Upper lobe of right lung (tissue), 1 donor: ENCODE measurements around the gene TMEM255B. TPM values are rescaled to one million over a fixed set of nuclear protein-coding genes. Genes with fewer than 3 reads are reported as not detected.
"Not testable (repeated sequence)": the region's sequence is repeated elsewhere in the genome, so short reads cannot be mapped to it uniquely, and the experiment has no call there.

Experiments
- ATAC-seq: fragments of 200-7000 bp; cut with Tn5 transposase; one replicate; pipeline ENCODE4 v1.9.1; 2020; ENCODE audit warnings: mild to moderate bottlenecking, moderate library complexity
- DNase-seq: peaks from one replicate; pipeline ENCODE4 v3.0.0-alpha.2; 2020
- H3K27ac ChIP-seq: fragments of 200-600 bp; one replicate; pipeline ENCODE4 v1.8.0; 2022
- H3K27me3 ChIP-seq: fragments of 200-600 bp; one replicate; pipeline ENCODE4 v1.8.0; 2022; ENCODE audit warnings: mild to moderate bottlenecking
- H3K36me3 ChIP-seq: fragments of 200-600 bp; one replicate; pipeline ENCODE4 v1.8.0; 2022
- H3K4me1 ChIP-seq: fragments of 200-600 bp; one replicate; pipeline ENCODE4 v1.8.0; 2022
- H3K4me3 ChIP-seq: fragments of 200-600 bp; one replicate; pipeline ENCODE4 v1.8.0; 2022; ENCODE audit warnings: mild to moderate bottlenecking
- H3K9me3 ChIP-seq: fragments of 200-600 bp; one replicate; pipeline ENCODE4 v1.8.0; 2022
- CTCF ChIP-seq: fragments of 200-600 bp; IDR thresholded peaks from one replicate; pipeline ENCODE4 v1.8.0; 2022; ENCODE audit warnings: antibody characterized with exemption
- intact Hi-C: fragments of 100-400 bp; cut with DNase I; formaldehyde crosslinking; loops from one replicate; pipeline ENCODE4 v1.11.0; 2022
- total RNA-seq: library from RNA; stranded (reverse); fragmentation: NEBNext Ultra II Directional; extraction: Animal tissue kit (Norgen Biotek cat#: 25700); gene quantifications from one replicate; pipeline ENCODE4 v1.2.1, GENCODE V29; 2021
- donor health status: DM: no; HTN: yes; CAD: no; lungs with severe emphysema.

The TMEM255B gene
- total RNA-seq, 1 donor from 2014 or later: 43.6 TPM

GRCh38 chr13:113823771-113824170 is 64.7 kb downstream of the TMEM255B start:
- DNase-seq (no peak), ATAC-seq (no peak)
- TF ChIP-seq CTCF: no peak
- intact Hi-C loops: no loop called here
- Histone ChIP-seq H3K9me3 (no peaks in the 10 kb centered on the region), H3K4me3 (no peak overlapping the region), H3K4me1 (peaks cover 30% of the 10 kb centered on the region), H3K36me3 (peaks cover 25% of the 10 kb centered on the region), H3K27me3 (no peaks in the 10 kb centered on the region), H3K27ac (no peak overlapping the region)

DNA sequence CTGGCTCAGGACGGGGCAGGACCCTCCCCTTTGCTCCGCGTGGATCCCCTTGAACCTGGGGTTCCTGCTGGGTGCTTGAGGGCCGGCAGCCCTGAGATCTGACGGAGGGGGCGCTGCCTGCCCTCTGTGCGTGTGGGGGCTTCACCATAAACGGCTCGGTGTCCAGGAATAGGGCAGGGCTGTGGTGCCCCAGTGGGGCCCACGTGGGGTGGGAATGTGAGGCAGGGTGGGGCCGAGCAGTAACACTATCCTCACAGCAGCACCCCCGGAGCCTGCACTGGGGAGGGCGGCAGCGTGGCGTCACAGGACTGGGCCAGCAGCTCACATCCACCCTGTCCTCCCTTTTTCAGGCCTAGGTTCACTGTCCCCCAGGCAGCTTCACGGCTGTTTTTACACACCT is 66.8 kb downstream of the TMEM255B start:
- DNase-seq: no peak
- H3K36me3 ChIP-seq: peaks cover 29% of the 10 kb centered on the region
- TF ChIP-seq CTCF: no peak
- peaks cover 12% of the 10 kb centered on the region for H3K4me1 ChIP-seq
- no peak overlapping the region for H3K27ac ChIP-seq
- no peaks in the 10 kb centered on the region for H3K27me3 ChIP-seq
- no peaks in the 10 kb centered on the region for H3K9me3 ChIP-seq
- no peak overlapping the region for H3K4me3 ChIP-seq
- intact Hi-C loops: no loop called here
- ATAC-seq: no peak

DNA sequence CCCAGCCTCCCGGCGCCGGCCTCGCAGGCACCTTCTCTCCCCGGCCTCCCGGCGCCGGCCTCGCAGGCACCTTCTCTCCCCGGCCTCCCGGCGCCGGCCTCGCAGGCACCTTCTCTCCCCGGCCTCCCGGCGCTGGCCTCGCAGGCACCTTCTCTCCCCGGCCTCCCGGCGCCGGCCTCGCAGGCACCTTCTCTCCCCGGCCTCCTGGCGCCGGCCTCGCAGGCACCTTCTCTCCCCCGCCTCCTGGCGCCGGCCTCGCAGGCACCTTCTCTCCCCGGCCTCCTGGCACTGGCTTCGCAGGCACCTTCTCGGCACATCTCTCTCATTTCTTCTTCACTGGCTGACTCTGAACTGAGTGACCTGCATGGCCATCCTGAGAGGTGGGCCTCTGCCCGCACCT is 67.4 kb downstream of the TMEM255B start:
- DNase-seq, H3K4me1 ChIP-seq, H3K4me3 ChIP-seq, H3K27me3 ChIP-seq, intact Hi-C loops, H3K27ac ChIP-seq, ATAC-seq, H3K9me3 ChIP-seq: not testable (repeated sequence)
- peaks cover 29% of the 10 kb centered on the region for H3K36me3 ChIP-seq

DNA sequence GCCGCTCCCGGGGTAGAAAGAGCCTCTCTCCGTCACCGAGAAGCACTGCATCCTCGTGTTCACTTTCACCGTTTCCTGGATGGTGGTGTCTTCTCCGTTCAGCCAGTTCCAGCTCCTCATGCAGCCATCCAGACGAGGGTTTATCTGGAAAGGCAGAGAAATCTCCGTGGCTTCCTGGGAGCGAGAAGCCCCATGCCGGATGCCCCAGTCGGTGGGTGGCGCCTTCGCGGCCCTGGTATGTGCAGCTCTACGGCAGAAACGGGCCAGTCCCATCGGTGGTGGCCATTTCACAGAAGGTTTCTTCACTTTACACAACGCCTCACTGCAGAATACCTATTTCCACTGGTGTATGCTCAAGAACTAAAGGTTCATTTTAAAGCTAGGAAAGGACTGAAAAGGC is 68.0 kb downstream of the TMEM255B start:
- Histone ChIP-seq H3K27me3 (no peaks in the 10 kb centered on the region), H3K4me1 (peaks cover 2% of the 10 kb centered on the region), H3K27ac (no peak overlapping the region), H3K9me3 (no peaks in the 10 kb centered on the region), H3K4me3 (no peak overlapping the region), H3K36me3 (peaks cover 30% of the 10 kb centered on the region)
- ATAC-seq: no peak
- no peak for TF ChIP-seq CTCF
- DNase-seq: no peak
- intact Hi-C loops: no loop called here

GRCh38 chr13:113828282-113828825 is 69.3 kb downstream of the TMEM255B start:
- Histone ChIP-seq H3K27me3 (no peaks in the 10 kb centered on the region), H3K27ac (no peak overlapping the region), H3K36me3 (peaks cover 32% of the 10 kb centered on the region), H3K4me3 (no peak overlapping the region), H3K4me1 (no peaks in the 10 kb centered on the region), H3K9me3 (no peaks in the 10 kb centered on the region)
- DNase-seq: no peak
- TF ChIP-seq CTCF: no peak
- intact Hi-C loops: no loop called here
- no peak for ATAC-seq

DNA sequence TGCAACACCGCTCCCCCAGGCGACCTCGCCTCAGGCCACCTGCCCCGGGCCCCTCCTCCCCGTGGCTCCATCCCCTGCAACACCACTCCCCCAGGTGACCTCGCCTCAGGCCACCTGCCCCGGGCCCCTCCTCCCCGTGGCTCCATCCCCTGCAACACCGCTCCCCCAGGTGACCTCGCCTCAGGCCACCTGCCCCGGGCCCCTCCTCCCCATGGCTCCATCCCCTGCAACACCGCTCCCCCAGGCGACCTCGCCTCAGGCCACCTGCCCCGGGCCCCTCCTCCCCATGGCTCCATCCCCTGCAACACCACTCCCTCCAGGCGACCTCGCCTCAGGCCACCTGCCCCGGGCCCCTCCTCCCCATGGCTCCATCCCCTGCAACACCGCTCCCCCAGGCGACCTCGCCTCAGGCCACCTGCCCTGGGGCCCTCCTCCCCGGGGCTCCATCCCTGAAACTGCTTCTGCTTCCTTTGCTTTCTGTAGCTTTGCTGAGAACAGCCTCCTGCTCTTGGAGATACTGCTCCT is 71.5 kb downstream of the TMEM255B start:
- H3K27ac ChIP-seq, ATAC-seq, intact Hi-C loops, DNase-seq, H3K4me1 ChIP-seq, H3K4me3 ChIP-seq, H3K27me3 ChIP-seq, H3K9me3 ChIP-seq: not testable (repeated sequence)
- H3K36me3 ChIP-seq: peaks cover 36% of the 10 kb centered on the region

DNA sequence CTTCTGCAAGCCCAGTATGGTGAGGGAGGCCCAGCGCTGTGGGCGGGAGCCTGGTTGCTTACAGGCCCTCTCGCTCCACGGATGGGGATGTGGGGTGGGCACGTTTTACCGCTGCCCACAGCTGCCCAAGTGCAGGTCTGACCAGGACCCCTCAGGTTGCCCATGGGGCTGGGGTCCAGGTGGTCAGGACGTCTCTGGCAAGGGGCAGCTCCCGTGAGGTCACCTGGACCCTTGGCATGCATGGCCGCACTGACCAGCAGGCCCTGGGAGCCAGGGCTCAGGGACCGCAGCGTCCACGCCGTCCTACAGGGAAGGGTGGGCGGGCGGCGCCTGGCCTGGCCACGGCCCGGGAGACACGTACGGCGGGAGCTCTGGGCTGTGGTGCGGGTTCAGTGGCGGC is 72.0 kb downstream of the TMEM255B start:
- Histone ChIP-seq H3K9me3 (no peaks in the 10 kb centered on the region), H3K36me3 (peaks cover 33% of the 10 kb centered on the region), H3K4me1 (no peaks in the 10 kb centered on the region), H3K27me3 (no peaks in the 10 kb centered on the region), H3K4me3 (no peak overlapping the region), H3K27ac (no peak overlapping the region)
- intact Hi-C loops: no loop called here
- DNase-seq (no peak), ATAC-seq (no peak)
- no peak for TF ChIP-seq CTCF
